Subcutaneous adipose tissue (tissue), 4 donors: ENCODE measurements around the gene HENMT1. TPM values are rescaled to one million over a fixed set of nuclear protein-coding genes. Genes with fewer than 3 reads are reported as not detected.

Experiments
- total RNA-seq, 4 donors: library from RNA; depleted of rRNA; stranded (reverse); fragments of >200 nt; gene quantifications; one replicate each; pipeline ENCODE4 v1.1.0, GENCODE V29; 2016
- TF ChIP-seq, protein P1 (sequence below): fragments of 450-650 bp; IDR thresholded peaks from one replicate; pipeline ENCODE4 v1.5.1; 2016; ENCODE audit warnings: low read depth, mild to moderate bottlenecking, control low read depth, antibody characterized with exemption, moderate library complexity

The HENMT1 gene
- total RNA-seq, 4 donors from 2014 or later = 3.3 to 8.7 (median 6.2) TPM

DNA sequence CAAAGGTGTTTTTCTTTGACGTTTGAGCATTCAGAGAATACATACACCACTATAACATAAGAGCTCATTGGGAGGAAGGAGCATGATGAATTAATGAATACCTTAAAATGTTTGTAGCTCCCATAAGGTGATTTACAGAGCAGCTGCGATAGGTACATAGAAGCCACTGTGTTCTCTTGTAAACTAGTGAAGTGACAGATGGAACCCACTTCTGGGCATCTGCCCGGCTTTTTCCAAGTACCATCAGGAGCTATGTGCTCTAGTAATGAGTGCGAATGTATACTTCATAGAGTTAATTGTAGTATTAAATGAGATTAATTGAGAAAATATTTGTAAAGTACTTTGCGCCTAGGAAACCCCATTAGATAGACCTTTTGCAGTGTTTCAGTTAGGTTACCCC, 48.4 kb downstream of the HENMT1 start:
- TF ChIP-seq, protein P1, sequence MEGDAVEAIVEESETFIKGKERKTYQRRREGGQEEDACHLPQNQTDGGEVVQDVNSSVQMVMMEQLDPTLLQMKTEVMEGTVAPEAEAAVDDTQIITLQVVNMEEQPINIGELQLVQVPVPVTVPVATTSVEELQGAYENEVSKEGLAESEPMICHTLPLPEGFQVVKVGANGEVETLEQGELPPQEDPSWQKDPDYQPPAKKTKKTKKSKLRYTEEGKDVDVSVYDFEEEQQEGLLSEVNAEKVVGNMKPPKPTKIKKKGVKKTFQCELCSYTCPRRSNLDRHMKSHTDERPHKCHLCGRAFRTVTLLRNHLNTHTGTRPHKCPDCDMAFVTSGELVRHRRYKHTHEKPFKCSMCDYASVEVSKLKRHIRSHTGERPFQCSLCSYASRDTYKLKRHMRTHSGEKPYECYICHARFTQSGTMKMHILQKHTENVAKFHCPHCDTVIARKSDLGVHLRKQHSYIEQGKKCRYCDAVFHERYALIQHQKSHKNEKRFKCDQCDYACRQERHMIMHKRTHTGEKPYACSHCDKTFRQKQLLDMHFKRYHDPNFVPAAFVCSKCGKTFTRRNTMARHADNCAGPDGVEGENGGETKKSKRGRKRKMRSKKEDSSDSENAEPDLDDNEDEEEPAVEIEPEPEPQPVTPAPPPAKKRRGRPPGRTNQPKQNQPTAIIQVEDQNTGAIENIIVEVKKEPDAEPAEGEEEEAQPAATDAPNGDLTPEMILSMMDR = no peak

DNA sequence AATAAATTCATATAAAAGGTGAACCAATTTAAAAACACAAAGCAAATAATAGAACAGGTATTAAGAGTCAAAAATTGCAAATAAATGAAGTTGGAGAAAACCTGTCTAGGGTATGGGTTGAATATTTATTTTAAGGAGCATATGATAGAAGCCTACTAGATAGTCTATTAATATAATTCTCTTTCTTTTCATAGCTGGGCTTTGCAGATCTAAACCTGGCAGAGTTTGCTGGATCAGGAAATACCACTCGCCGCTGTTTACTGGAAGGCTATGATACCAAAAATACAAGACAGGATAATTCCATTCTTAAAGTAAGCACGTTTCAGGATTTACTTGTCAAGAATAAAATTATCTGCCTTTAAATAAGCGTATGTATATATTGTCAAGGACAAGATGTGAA, 48.9 kb downstream of the HENMT1 start:
- TF ChIP-seq, protein P1 = no peak

- TF ChIP-seq, protein P1 = no peak
Observed at GRCh38 chr1:108610073-108610472, 50.8 kb downstream of the HENMT1 start.

DNA sequence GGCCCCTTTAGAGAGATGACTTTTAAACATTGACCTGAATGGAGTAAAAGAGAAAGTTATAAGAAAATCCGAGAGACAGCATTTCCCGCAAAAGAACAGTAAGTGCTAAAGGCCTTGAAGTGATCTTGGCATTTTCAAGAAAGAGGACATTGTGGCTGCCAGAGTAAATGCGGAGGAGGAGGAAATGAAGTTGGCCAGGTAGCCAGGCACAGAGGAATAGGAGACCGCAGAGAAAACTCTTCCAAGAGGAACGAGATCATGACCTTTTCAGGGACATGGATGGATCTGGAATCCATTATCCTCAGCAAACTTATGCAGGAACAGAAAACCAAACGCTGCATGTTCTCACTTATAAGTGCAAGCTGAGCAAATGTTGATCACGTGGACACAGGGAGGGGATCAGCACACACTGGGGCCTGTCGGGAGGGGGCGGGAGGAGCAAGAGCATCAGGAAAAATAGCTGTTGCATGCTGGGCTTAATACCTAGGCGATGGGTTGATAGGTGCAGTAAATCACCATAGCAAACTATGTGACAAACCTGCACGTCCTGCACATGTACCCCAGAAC, 51.3 kb downstream of the HENMT1 start:
- TF ChIP-seq, protein P1 = no peak

DNA sequence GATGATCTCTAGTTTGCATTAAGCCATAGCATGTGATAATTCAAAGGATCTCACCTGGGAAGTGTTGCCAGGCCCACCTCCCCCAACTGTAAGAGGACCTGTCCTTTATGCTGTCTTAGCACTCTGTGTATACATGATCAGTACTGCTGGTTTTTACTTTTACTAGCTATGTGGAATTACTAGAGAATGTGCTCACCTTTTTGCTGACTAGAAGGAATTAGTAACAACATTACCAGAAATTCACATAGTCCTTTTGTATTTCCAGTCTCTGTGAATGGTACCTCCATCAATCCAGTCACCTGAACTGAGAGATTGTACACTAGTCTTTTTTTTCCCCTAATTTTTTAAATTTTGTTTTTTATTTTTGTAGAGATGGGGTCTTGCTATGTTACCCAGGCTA, 54.4 kb downstream of the HENMT1 start:
- TF ChIP-seq, protein P1 = no peak

- TF ChIP-seq, protein P1 = no peak
Observed at GRCh38 chr1:108605633-108606032, 55.3 kb downstream of the HENMT1 start.

GRCh38 chr1:108601708-108602410, 59.0 kb downstream of the HENMT1 start:
- TF ChIP-seq, protein P1 = no peak
